IPS-11a (cell line): ENCODE measurements around the gene ATAD2B.
"Not testable (repeated sequence)": the region's sequence is repeated elsewhere in the genome, so short reads cannot be mapped to it uniquely, and the experiment has no call there.

ENCODE experiments used
- H3K4me3 ChIP-seq: one replicate; pipeline ENCODE4 v1.5.1; 2013; ENCODE audit warnings: low read depth, low read length, control low read depth

ATAD2B gene

DNA sequence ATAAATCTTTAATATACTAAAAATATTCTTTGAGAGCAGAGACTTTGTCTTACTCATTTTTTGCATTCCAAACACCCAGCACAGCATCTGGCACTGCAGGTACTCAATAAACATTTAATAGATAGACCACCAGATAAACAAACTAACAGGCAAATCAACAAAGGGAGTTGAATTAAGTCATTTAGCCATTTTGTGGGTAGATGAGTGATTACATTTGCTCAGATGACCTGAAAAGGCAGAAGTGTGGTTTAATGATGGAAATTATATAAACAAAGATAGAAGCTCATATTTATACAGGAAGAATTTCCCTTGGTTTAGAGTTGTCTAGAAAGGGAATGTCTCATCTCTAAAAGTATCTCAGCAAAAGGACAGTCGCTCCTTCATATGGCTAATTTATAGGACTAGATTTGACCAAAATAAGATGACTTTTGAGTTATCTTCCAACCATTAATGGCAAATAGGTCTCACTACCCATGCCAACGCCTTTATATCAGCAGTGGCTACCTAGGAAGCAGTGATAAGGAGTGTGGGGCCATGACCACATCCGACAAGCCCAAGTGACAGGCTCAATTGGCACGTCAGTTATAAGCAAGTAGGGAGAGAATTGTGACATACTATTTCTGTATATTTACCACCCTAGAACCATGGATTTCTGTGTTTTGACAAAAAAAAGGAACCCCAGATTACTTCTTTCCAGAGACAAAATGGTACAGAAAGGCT, 173.5 kb downstream of the ATAD2B start:
- H3K4me3 ChIP-seq: no peak overlapping the region

- no peak overlapping the region for H3K4me3 ChIP-seq
Measured at GRCh38 chr2:23751747-23752265, 175.1 kb downstream of the ATAD2B start.

DNA sequence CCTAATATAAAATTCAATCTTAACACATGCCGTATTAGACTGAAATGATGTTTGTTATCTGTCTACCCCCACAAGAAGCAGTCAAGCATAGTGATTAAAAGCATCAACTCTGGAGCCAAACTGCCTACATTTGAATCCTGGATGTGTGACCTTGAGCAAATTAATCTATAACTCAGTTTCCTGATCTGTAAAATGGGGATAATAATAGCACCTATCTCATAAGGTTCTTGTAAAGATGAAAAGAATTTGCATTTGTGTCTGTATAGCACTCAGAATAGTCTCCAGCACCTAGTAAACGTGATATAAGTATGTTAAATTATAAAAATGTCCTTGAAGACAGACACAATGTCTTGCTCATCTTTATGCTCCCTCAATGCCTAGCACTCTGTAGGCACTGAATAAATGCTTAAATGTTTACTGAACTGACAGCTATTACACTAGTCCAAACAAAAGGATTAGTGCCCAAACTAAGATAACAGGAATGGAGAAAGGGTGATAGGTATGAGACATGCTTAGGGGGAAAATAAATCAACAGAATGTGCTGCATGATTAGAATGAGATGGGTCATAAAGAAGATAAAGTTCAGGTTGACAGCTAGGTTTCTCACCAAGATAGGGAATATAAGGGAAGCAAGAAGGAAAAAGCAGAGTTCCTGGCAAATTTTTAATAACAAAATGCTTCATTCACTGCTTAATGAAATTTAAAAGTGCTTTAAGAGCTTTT, 180.6 kb downstream of the ATAD2B start:
- H3K4me3 ChIP-seq: no peak overlapping the region

DNA sequence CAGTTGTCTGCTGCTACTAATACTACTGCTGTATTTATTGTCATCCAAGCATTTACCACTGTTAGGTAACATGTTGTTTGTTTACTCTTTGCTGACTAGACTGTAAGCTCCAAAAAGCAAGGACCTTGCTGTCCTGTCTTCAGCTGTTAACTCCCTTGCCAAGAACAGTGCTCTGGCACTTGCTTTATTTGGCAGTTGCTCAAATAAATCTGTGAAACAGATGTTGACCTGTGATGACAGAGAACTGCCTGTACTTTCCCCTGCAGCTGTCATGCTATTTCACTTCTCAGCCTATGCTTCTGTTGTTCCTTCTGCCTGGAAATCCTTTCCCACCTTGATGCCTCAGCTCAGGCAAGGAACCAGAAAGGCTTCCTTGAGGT, 181.2 kb downstream of the ATAD2B start:
- no peak overlapping the region for H3K4me3 ChIP-seq

GRCh38 chr2:23745068-23745725, 181.7 kb downstream of the ATAD2B start:
- H3K4me3 ChIP-seq: no peak overlapping the region

DNA sequence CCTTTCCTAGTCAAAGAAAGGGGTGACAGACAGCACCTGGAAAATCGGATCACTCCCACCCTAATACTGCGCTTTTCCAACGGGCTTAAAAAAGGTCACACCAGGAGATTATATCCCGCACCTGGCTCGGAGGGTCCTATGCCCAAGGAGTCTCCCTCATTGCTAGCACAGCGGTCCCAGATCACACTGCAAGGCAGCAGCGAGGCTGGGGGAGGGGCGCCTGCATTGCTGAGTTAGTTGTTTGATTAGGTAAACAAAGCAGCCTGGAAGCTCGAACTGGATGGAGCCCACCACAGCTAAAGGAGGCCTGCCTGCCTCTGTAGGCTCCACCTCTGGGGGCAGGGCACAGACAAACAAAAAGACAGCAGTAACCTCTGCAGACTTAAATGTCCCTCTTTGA, 190.1 kb downstream of the ATAD2B start:
- H3K4me3 ChIP-seq: not testable (repeated sequence)

DNA sequence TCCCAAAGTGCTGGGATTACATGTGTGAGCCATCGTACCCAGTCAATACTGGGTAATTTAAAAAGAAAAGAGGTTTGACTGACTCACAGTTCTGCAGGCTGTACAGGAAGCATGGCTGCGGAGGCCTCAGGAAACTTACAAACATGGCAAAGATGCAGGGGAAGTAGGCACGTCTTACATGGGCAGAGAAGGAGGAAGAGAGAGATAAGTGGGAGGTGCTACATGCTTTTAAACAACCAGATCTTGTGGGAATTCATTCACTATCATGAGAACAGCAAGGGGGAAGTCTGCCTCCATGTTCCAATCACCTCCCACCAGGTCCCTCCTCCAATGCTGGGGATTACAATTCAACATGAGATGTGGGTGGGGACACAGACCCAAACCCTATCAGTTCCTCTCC, 192.5 kb downstream of the ATAD2B start:
- no peak overlapping the region for H3K4me3 ChIP-seq

DNA sequence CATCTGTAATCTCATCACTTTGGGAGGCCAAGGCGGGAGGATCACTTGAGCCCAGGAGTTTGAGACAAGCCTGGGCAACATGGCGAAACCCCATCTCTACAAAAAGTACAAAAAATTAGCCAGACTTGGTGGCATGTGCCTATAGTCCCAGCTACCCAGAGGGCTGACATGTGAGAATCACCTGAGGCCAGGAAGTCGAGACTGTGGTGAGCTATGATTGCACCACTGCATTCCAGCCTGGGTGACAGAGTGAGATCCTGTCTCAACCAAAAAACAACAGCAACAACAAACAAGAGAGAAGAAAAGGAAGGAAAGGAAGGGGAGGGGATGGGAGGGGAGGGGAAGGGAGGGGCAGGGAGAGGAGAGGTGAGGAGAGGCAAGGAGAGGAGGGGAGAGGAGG, 203.9 kb downstream of the ATAD2B start:
- H3K4me3 ChIP-seq: not testable (repeated sequence)

- no peak overlapping the region for H3K4me3 ChIP-seq
Measured at GRCh38 chr2:23722255-23722654, 204.7 kb downstream of the ATAD2B start.

DNA sequence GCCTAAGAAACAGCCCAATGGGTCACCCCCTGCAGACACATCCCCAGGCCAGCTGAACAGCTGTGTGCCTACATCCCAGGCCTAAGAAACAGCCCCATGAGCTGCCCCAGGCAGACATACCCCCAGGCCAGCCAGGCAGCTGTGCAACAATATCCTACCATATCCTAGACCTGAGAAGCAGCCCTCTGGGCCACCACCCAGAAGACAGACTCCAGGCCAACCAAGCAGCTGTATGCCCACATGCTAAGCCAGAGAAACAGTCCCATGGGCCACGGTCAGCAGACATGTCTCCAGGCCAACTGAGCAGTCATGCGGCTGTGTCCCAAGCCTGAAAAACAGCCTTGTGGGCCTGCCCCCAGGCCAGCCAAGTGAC, 205.5 kb downstream of the ATAD2B start:
- H3K4me3 ChIP-seq: no peak overlapping the region

GRCh38 chr2:23720705-23721453, 206.0 kb downstream of the ATAD2B start:
- H3K4me3 ChIP-seq: no peak overlapping the region

GRCh38 chr2:23719716-23720115, 207.2 kb downstream of the ATAD2B start:
- H3K4me3 ChIP-seq: no peak overlapping the region

- no peak overlapping the region for H3K4me3 ChIP-seq
Measured at GRCh38 chr2:23718931-23719700, 207.8 kb downstream of the ATAD2B start.

- no peak overlapping the region for H3K4me3 ChIP-seq
Measured at GRCh38 chr2:23713351-23713750, 213.6 kb downstream of the ATAD2B start.

DNA sequence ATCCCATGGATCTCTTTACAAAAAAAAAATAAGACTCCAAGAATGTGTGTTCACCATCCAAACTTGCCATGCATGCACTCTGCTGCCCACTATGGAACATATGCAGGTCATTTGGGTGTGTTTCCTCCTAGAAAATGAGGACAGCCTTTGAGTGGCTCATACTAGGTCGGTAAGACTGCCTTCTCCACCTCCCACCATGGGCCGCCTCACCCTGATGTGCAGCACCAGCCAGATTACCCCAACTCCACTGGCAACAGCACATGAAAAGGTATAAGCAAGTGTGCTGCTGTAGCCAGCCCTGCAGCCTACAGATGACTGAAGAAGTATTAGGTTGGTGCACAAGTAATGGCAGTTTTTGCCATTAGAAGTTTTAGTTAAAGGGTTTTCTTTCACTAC, 214.2 kb downstream of the ATAD2B start:
- H3K4me3 ChIP-seq: no peak overlapping the region

- H3K4me3 ChIP-seq: no peak overlapping the region
Measured at GRCh38 chr2:23711979-23712755, 214.8 kb downstream of the ATAD2B start.

- no peak overlapping the region for H3K4me3 ChIP-seq
Measured at GRCh38 chr2:23709311-23709710, 217.6 kb downstream of the ATAD2B start.

DNA sequence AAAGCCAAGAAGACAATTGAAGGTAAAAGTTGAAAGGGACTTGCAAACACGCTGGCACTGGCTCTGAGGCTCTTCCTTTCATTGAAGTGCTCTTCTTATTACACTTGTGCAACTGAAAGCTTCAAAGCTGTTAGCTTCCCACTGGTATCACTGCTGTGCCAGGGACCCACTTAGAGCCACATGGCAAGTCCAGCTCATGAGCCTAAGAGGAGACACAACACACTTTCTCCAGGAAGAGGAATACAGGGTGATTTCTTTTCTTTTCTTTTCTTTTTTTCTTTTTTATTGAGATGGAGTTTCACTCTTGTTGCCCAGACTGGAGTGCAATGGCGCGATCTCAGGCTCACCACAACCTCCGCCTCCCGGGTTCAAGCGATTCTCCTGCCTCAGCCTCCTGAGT, 218.2 kb downstream of the ATAD2B start:
- no peak overlapping the region for H3K4me3 ChIP-seq

DNA sequence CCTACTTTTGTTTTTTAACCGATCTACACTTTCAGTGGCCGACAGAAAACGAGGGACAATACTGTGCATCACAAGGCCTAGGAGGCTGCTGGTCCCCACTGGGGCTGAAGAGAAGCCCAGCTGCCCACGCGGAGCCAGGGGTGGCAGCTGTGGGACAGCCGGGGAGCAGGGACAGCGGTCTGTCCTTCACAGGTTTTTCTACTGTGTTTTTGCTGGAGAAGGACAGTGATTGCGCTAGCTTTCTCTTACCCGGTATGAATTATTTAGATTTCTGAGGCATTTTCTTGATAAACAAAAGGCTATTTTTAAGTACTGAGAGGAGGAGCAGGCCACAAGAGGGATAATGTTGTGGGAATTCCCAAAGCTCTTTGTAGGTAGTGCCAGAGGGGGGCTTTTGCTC, 219.8 kb downstream of the ATAD2B start:
- no peak overlapping the region for H3K4me3 ChIP-seq

GRCh38 chr2:23706613-23707078, 220.3 kb downstream of the ATAD2B start:
- no peak overlapping the region for H3K4me3 ChIP-seq
